ENCODE results near the gene PTPRK. TPM values are rescaled to one million over a fixed set of nuclear protein-coding genes. Genes with fewer than 3 reads are reported as not detected.
A peak's percentile ranks its signal among the peaks of the same experiment; 100 is the strongest.

The PTPRK gene
- polyA plus RNA-seq, 1 donor (not counting 4 experiments of a cell fraction or from before 2014, with no cell fraction given), result 52.7 TPM

GRCh38 chr6:128138694-128139093 lies 381.7 kb downstream of the PTPRK start:
- no peak for FAIRE-seq

GRCh38 chr6:128135325-128135724 lies 385.1 kb downstream of the PTPRK start:
- DNase-seq (ENCODE audit: low read depth, low spot score) (no peak), FAIRE-seq (peak; percentile 26)
- Histone ChIP-seq H3K9ac (ENCODE audit: control insufficient read depth, extremely low read depth, insufficient read depth, low read length) (no peak overlapping the region), H3K79me2 (ENCODE audit: control insufficient read depth, insufficient read depth, low read length) (no peaks in the 10 kb centered on the region), H3K4me2 (ENCODE audit: control insufficient read depth, extremely low read depth, insufficient read depth, low read depth, low read length) (no peak overlapping the region), H2AFZ (ENCODE audit: control insufficient read depth, low read length) (no peak overlapping the region), H3K4me3 (ENCODE audit: control insufficient read depth in 2 of 3, extremely low read depth in 1 of 3, insufficient read depth in 2 of 3, low read depth in 1 of 3, low read length in 3 of 3) (no peak overlapping the region), H4K20me1 (ENCODE audit: control insufficient read depth, extremely low read depth, insufficient read depth, low read length) (no peaks in the 10 kb centered on the region), H3K9me3 (ENCODE audit: control insufficient read depth, low read depth, low read length) (no peaks in the 10 kb centered on the region), H3K27me3 (ENCODE audit: control insufficient read depth, extremely low read depth, insufficient read depth, low read length) (no peaks in the 10 kb centered on the region), H3K36me3 (ENCODE audit: control insufficient read depth in 2 of 2, extremely low read depth in 1 of 2, insufficient read depth in 2 of 2, low read length in 2 of 2) (no peaks in the 10 kb centered on the region), H3K9me1 (ENCODE audit: control insufficient read depth, extremely low read depth, insufficient read depth, low read length) (no peaks in the 10 kb centered on the region), H3K4me1 (ENCODE audit: control insufficient read depth, extremely low read depth, insufficient read depth, low read length) (peaks cover 11% of the 10 kb centered on the region), H3K27ac (ENCODE audit: control insufficient read depth, insufficient read depth, low read length) (no peak overlapping the region)
- dilution Hi-C loops (cut with MboI; ENCODE audit: extremely low pct_ligation_motif_present, low sequenced_read_pairs), result no loop called here
- TF ChIP-seq CTCF (optimal IDR thresholded peaks at IDR 0.05 in 1 of 3, IDR thresholded peaks at IDR 0.05 in 1 of 3, conservative IDR thresholded peaks at IDR 0.05 in 1 of 3; ENCODE audit: extremely low read depth in 1 of 3, insufficient read depth in 2 of 3, low read length in 3 of 3), result no peak
- TF ChIP-seq EZH2 (IDR thresholded peaks at IDR 0.05; ENCODE audit: low read length), result no peak

More at GRCh38 chr6:128138694-128139093, 381.7 kb downstream of the PTPRK start:
- TF ChIP-seq CTCF (optimal IDR thresholded peaks at IDR 0.05 in 1 of 3, IDR thresholded peaks at IDR 0.05 in 1 of 3, conservative IDR thresholded peaks at IDR 0.05 in 1 of 3; ENCODE audit: extremely low read depth in 1 of 3, insufficient read depth in 2 of 3, low read length in 3 of 3) (no peak), EZH2 (IDR thresholded peaks at IDR 0.05; ENCODE audit: low read length) (no peak)
- Histone ChIP-seq H3K9me1 (ENCODE audit: control insufficient read depth, extremely low read depth, insufficient read depth, low read length) (peaks cover 2% of the 10 kb centered on the region), H3K27ac (ENCODE audit: control insufficient read depth, insufficient read depth, low read length) (no peak overlapping the region), H3K79me2 (ENCODE audit: control insufficient read depth, insufficient read depth, low read length) (no peaks in the 10 kb centered on the region), H3K36me3 (ENCODE audit: control insufficient read depth in 2 of 2, extremely low read depth in 1 of 2, insufficient read depth in 2 of 2, low read length in 2 of 2) (no peaks in the 10 kb centered on the region), H3K4me3 (ENCODE audit: control insufficient read depth in 2 of 3, extremely low read depth in 1 of 3, insufficient read depth in 2 of 3, low read depth in 1 of 3, low read length in 3 of 3) (no peak overlapping the region), H4K20me1 (ENCODE audit: control insufficient read depth, extremely low read depth, insufficient read depth, low read length) (no peaks in the 10 kb centered on the region), H3K4me2 (ENCODE audit: control insufficient read depth, extremely low read depth, insufficient read depth, low read depth, low read length) (no peak overlapping the region), H3K9ac (ENCODE audit: control insufficient read depth, extremely low read depth, insufficient read depth, low read length) (no peak overlapping the region), H3K9me3 (ENCODE audit: control insufficient read depth, low read depth, low read length) (no peaks in the 10 kb centered on the region), H3K4me1 (ENCODE audit: control insufficient read depth, extremely low read depth, insufficient read depth, low read length) (peaks cover 11% of the 10 kb centered on the region), H2AFZ (ENCODE audit: control insufficient read depth, low read length) (no peak overlapping the region), H3K27me3 (ENCODE audit: control insufficient read depth, extremely low read depth, insufficient read depth, low read length) (no peaks in the 10 kb centered on the region)
- DNase-seq (ENCODE audit: low read depth, low spot score), result no peak
- dilution Hi-C loops (cut with MboI; ENCODE audit: extremely low pct_ligation_motif_present, low sequenced_read_pairs), result no loop called here

Measured in keratinocyte (primary cell).